CD4-positive, alpha-beta T cell treated with Interleukin-21 for 1 hour (primary cell): Measurements from ENCODE around the gene OXT.
"Not testable (repeated sequence)": the region's sequence is repeated elsewhere in the genome, so short reads cannot be mapped to it uniquely, and the experiment has no call there.

Source experiments
- DNase-seq: peaks from one replicate; pipeline ENCODE4 v3.0.0-alpha.2; 2020

Gene OXT

GRCh38 chr20:3071610-3072529, at the start of gene OXT:
Gene OXT, plus strand, starts transcription at chr20:3071620. Its CDS starts 36 bp downstream, at chr20:3071656.
- peak; percentile 78 for DNase-seq

DNA sequence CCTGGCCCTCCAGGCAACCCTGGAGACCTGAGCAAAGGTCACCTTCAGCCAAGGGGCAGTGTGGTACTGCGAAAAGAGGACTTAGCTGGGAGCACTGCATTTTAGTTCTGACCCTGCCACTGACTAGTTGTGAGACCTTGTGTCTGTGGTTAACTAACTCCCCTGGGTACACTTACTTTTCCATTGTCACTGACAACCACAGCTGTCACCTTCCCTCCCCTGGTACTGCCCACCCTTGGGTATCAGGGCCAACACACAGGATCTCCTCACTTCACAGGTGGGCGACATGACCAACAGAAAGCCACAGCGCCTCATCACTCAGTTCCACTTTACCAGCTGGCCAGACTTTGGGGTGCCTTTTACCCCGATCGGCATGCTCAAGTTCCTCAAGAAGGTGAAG, 49.6 kb upstream of the OXT start:
- no peak for DNase-seq

- not testable (repeated sequence) for DNase-seq
Measured at GRCh38 chr20:3022559-3023490, 48.6 kb upstream of the OXT start.

DNA sequence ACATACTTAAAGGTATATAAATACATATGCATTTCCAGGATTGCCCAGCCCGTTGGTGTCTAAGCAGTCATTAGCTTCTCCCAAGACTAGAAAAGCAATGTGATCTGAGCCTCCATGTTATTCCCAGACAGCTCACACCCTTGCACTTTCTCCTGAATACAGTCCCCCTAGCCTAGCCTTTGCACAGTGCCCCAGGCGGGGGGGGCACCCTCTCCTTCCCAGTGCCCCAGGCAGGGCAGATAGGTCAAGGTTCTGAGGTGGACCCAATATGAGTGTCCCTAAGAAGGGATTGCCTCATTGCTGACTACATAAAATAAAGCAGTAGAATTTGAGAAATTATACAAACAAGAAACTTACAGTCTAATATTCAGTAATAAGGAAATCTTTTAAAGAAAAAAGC, 43.4 kb upstream of the OXT start:
- DNase-seq: no peak

DNA sequence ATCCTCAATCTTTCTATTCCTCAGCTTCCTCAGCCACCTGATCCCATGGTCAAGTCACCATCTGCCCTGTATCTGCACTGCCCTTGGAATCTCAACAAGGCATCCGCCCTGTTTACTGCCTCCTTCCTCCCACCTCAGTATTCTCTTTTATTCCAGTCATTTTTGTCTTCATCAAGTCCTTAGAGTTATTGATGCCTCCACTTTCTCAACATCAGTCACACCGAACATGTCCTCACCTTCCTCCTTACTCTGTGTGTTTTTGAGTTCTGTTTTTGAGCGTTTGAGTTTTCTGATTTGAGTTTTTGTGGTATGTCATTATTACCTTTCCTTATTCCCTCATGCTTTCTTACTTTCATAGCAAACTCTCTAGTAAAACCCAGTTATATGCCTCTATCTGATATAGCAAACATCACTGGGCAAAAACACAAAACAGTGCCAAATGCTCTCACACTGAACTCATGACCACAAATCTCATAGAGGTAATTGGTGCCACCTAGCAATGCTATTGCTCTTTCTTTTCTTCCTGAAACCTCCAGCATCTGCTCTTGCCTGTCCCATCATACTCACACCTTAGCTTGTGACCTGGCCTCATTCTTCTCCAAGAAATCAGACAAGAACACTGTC, 39.8 kb upstream of the OXT start:
- no peak for DNase-seq

DNA sequence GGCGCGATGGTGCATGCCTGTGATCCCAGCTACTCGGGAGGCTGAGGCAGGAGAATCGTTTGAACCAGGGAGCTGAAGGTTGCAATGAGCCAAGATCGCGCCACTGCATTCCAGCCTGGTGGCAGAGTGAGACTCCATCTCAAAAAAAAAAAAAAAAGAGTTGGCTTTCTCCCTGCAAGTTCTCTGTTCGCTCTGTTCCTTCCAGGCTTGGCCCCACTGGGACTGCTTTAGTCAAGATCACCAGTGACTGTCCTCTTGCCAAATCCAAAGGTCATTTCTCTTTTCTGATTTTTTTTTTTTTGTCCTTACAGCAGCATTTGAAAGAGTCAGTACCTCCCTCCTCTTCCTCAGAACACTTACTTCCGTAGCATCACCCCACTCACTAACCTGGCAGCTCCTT, 38.8 kb upstream of the OXT start:
- DNase-seq: no peak

- no peak for DNase-seq
Measured at GRCh38 chr20:3037654-3038053, 33.8 kb upstream of the OXT start.

DNA sequence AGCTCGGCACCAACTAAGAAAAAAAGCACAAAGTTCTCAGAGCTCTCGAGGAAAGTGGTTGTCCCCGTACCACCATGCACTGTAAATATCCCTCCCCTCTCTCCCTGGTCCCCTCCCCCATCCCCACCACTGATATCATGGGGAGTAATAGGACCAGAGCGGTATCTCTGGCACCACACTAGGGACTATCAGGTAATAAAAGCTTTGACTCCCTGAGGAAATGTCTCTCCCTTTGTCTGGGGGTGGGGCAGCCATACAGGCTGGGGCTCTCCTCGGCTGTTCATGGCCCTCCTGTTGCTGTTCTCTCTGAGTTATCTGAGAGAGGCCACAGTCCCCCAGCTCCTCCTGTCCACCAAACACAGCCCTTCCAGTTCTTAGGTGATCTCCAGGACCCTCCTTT, 33.0 kb upstream of the OXT start:
- no peak for DNase-seq

DNA sequence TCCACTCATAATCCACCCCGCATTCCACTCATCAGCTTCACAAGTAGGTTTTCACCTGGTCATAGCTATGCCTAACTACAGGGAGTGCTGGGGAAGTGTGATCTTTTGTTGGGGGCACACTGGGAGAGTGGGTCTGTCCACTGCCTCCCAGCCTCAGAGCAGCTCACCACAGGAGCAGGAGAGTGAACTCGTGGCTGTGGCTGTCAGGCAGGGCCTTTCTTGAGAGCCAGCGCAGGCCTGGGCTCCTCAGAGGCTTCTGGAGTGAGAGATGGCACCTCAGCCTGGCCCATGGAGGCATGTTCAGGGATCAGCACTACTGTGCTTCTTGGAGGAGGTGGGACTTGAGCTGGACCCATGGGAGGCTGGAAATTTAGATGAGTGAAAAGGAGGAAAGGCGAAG, 32.0 kb upstream of the OXT start:
- no peak for DNase-seq

DNA sequence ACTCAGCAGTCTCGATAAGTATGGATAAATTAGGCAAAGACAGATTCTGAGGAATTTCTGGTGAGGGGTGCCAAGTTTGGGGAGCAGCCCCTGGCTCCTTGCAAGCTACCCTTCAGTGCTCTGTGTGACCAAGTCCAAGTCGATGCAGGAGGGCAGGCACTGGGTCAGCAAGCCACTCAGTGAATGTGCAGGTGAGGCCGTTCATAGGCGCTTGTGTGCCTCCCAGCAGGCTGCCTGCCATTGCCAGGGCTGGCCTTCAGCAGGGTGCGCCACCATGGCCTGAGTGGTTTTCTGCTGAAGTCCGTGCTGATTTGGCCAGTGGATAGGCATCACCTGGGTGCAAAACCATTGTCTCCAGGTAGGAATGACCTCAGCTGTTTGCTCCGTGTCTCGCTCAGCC, 31.3 kb upstream of the OXT start:
- no peak for DNase-seq

GRCh38 chr20:3041854-3042409, 29.5 kb upstream of the OXT start:
- DNase-seq: no peak

DNA sequence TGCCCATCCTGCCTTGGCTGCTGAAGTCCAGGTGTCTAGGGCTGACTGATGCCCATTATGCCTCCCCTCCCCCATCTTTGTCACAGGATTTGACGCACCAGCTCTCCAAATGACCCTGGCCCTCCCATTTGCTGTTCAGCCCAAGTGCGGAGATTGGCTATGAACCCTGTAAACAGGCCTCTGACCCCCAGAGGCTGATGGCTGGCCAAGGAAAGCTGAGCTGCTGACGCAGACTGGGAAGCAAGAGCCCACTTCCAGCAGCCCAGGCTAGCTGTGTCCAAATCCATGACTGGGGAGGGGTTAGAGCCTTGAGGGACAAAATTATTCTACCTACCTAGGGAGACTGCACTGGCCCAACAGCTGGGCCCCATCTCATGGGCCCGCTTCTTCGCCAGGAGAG, 28.8 kb upstream of the OXT start:
- DNase-seq: no peak

DNA sequence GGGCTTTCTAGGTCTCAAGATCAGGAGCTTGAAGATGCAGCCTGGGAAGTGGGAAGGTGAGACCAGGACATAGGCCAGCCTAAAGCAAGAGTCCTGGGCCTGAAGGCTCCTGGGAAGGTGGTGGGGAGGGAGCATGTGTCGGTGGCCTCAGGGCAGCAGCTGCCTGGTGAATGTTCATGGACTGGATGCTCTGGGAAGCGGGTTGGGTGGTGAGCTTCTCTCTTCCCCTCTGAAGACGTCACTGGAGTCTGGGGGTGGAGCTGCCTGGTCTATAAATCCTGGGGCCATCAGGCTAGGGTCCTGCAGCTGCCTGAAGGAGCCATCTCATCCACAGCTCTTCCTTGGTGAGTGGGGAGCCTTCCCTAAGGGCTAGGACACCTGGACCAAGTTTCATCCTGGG, 28.1 kb upstream of the OXT start, which contains the start of gene GNRH2:
GNRH2 (plus strand) TSS at position 301 of the 400 bp plus-strand sequence. CDS start 793 bp downstream, outside the sequence.
- DNase-seq: no peak

GRCh38 chr20:3044336-3044965, 27.0 kb upstream of the OXT start:
- no peak for DNase-seq

DNA sequence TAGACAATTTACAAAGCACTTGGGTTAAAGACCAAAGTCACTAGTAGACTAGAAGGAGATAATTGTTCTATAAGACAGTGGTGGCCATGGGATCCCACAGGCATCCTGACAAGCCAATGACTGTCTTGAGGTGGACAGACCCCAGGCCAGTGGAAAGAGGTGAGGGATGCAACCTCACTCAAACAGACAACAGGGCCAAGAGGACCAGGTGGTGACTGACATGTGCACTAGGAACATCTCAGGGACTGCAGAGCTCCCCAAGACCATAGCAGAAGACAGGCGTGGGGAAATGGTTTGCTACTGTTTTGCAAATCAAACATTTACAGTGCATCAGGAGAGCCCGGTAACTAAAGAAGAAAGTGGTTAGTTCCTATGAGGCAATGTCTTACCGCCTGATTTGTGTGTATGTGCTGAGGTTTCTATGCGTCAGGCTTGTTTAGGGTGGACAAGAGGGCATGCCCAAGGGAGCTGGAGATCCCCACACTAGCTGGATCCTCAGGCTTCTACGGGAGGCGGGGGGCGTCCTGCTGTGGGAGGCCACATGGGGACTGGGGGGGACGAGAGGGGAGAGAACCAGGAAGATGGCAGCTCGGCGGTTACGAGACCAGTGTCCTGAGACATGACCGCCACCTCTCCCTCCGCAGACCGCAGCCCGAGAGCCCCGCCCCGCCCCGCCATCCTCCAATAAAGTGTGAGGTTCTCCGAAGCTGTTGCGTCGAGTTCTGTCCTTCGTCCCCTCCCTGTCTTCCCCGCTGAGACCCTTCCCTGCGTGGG, 26.2 kb upstream of the OXT start:
- peak; percentile 60 for DNase-seq

GRCh38 chr20:3045816-3046676, 25.4 kb upstream of the OXT start, which contains the start of gene MRPS26:
Gene MRPS26, plus strand, starts transcription at chr20:3046052. Its CDS starts 17 bp downstream, at chr20:3046069.
- peak; percentile 77 for DNase-seq

GRCh38 chr20:3046677-3047462, 24.6 kb upstream of the OXT start:
- no peak for DNase-seq

GRCh38 chr20:3047486-3048419, 23.7 kb upstream of the OXT start:
- DNase-seq: no peak
